Right forelimb (tissue), 1 donor: ENCODE data around the gene NIP7.
"Not testable (repeated sequence)": the region's sequence is repeated elsewhere in the genome, so short reads cannot be mapped to it uniquely, and the experiment has no call there.

Experiments used
- DNase-seq: peaks from one replicate; pipeline ENCODE4 v3.0.0-alpha.2; 2018

The NIP7 gene

DNA sequence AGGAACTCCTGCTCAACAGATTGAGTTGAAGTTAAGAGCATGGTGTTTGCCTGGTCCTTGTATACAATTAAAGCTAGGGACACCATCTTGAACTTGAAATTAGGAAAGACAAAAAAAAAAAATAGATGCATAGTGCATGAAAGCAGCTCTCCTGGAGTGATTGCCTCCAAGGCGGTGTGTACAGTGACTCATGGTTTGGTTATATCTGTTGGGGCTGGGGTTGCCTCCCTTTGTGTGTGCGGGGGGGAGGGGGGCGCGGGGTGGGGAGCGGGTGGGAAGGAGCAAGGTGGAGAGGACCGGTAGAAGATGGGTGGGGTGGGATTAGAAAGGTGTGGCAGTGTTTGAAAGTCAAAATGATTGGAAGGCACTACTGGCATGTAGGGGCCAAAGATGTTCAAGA lies 8.7 kb downstream of the NIP7 start:
- DNase-seq: no peak

DNA sequence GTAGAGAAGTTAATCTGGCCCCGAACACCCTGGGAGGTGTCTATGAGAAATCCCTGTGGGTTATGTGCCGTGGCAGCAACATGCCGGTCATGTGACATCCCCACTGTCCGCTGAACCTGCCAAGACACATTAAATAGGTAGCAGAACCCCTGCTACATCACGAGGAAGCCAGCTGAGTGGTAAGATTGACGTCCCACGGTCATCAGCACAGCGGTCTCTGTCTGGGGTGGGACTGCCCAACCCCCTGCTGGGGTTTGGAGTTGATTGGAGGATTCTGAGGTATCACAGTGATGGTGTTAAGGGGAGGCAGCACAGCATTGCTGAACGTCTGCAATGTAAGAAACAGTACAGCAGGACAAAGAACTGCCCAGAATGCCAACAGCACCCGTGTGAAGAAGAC lies 10.0 kb downstream of the NIP7 start:
- no peak for DNase-seq

DNA sequence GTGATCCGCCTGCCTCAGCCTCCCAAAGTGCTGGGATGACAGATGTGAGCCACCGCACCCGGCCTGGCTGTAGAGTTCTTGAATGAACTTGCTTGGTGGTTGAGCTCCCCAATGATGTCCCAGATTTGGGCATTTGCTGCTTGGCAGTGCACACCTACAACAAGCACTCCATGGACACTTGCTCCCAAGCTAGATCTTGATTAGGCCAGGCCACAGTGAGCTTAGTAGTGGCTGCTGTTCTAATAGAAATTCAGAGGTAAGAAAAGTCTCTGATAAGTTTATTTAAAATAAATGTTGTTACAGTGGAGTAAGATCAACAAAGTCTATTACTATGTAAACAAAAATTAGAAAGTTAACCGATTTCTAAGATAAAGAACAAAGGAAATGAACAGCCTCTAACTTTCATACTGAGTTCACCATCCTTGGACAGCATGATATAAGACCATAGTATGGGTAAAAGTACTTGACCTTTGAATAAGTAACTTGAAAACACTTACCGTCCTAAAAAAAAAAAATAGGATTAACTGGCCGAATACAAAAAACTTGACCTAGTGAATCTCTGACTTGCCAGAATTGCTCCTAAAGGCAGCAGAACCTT lies 11.1 kb downstream of the NIP7 start:
- no peak for DNase-seq

DNA sequence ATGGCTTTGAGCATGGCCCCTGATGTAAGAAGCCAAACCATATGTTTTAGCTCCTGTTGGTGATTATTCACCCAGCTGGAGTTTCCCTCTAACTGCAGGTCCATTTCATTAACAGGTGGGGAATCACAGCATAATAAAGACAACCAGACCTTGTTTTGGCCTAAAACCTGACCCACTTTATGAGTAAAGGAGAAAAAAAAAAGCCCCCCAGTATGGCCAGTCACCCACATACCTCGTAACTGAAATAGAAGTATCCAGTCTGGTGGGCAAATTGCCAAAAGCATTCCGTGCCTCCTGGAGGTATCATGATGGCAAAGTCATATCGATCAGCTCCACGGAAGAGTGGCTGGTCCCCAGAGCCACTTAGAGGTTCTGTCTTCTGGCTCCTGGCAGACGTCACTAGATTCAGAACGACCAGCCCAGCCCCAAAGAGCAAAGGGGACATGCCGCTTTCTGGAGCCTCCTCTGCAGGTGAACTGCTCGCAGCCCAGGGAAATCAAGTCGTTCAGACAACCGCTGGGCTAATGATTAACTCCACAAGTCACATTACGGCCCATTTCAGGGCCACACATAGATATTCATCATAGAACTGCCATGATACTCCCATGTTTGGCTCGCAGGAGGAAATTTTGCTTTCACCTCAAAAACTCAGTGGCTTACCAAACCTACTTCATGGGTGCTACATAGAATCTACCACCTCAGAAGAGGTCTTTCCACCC lies 11.9 kb downstream of the NIP7 start, which contains the start of gene TMED6:
TMED6 (minus strand) TSS at position 478 of the 719 bp plus-strand sequence; CDS start at position 445, 33 bp downstream.
- DNase-seq: no peak

DNA sequence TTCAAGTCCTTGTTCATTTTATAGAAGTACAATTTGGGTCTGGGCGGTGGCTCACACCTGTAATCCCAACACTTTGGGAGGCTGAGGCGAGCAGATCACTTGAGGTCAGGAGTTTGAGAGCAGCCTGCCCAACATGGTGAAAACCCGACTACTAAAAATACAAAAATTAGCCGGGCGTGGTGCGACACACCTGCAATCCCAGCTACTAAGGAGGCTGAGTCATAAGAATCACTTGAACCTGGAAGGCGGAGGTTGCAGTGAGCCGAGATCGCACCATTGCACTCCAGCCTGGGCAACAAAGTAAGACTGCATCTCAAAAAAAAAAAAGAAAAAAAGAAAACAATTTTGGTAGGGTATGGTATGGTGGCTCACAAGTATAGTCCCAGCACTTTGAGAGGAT lies 20.5 kb downstream of the NIP7 start:
- DNase-seq: not testable (repeated sequence)

DNA sequence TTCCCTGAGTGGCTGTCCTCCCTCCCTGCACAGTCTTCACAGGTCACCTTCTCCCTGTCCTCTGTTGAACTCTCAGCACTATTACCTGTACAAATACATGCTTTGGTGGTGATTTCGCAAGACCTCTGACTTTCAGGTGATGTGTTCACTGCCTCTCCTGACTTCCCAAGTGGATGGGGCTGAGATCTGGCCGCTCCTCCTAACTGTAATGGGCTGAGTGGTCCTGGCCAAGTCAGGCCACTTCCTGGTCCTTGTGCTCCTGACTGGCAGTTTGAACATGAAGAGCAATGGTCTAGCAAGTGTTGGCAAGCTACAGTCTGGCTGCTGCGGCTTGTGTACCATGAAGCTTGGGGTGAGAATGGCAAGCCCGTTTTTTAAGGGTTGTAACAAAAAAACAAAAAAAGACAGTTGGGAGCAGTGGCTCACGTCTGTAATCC lies 23.7 kb downstream of the NIP7 start:
- no peak for DNase-seq

DNA sequence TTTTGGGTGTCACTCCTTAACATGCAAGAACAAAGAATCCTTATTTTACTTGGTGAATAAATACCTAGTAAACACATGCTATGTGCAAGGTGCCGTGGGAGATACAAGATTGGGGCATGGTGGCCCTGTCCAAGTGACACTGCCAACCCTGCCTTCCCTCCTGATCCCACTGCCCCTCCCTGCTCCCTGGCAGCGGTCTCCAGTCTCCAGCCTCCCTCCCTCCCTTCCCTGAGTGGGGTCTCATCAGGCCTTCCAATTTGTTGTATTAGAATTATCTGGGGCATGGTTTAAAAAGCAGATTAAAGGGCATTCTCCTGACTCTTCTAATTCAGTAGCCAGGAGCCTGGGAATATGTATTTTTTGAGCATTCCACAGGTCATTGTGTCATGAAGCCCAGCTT lies 24.5 kb downstream of the NIP7 start:
- DNase-seq: no peak

DNA sequence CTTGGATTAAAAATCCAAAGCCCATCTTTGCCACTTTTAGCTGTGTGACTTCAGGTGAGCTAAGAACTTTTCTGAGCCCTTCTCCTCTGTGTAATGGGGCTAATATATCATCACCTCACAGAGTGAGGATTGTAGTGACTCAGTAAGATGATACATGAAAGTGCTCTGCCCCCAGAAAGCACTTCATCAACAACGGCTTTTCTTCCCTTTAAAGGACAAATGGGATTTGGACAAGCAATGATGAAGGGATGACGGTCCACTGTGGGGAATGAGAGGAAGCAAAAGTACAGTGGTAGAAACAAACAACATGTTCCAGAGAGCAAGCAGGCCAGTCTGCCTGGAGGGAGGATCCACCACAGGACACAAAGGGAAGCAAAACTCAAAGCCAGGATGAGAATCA lies 26.3 kb downstream of the NIP7 start:
- DNase-seq: no peak

DNA sequence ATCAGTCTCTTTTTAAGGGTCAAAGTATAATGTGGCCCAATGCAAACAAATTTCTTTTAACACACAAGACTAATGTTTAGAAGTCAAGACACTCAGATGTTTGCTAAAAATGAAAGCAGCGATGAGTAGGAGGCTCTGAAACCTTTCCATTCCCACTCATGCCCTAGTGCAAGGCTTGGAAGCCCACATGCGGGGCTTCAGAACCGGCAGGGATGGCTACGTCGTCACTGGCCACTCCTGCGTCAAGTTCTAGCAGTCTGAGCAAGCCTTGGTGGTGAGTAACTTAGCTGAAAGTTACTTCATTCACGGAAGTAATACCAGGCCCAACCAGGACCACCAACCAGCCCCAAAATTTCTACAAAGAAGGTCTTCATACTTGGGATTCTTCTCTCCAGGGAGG lies 26.9 kb downstream of the NIP7 start:
- no peak for DNase-seq

DNA sequence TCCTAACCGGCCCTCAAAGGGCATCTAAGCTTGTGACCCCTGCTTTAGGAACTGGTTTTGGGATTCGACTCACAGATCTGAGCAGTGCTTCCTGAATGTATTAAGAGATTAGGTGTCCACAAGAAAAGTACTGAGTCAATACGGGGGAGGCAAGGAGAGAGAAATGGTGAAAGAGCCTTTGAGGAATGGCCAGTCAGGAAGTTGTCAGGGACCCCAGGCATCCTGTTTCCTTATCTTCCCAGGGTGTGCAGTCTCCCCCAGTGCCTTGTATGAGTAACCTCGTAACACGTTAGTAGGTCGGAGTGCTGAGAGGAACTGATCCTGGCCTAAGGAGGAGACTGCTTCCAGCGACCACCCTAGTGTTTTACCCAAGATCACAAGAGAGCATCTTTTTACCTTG lies 28.4 kb downstream of the NIP7 start:
- DNase-seq: no peak

DNA sequence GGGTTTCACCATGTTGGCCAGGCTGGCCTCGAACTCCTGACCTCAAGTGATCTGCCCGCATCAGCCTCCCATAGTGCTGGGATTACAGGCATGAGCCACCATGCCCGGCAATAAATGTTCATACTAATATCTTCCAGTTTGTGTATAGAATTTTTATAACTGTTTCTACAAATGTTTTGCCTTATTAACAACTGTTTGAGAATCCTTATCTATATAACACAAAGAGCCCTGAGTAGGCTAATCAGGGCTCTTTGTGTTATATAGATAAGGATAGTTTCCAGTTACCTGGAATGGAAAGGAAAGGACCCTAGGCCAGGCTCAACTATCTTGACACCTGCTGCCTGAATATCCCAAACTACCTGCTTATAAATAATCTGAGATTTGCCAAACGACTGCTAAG lies 29.3 kb downstream of the NIP7 start:
- DNase-seq: no peak

DNA sequence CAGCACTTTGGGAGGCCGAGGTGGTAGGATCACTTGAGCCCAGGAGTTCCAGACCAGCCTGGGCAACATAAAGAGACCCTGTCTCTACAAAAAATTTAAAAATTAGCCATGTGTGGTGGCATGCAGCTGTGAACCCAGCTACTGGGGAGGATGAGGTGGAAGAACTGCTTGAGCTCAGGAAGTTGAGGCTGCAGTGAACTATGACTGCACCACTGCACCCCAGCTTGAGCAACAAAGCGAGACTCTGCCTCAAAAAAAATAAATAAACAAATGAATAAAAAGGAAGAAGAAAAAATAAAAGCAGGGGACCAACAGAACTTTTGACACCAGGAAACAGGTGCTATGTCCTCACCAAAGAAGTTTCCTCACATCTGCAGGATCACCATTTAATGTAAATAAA lies 32.0 kb downstream of the NIP7 start:
- DNase-seq: no peak

DNA sequence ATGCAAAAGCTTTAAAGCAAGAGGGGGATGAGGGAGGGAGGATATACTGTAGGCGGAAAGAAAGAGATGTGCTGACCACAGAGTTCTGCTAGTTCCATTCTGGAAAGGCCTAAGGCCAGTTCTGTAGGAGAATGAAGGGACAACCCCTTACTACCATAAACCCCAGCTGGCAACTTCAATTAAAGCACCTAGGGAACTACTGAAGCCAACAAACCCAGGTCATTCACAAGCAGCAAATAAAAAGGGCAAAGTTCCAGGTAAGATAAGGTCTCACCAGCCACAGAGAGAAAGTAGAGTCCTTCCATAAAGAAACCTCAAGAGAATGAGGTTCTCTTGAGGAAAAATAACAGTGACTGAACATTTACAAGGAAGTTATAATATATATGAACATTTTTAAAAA lies 33.4 kb downstream of the NIP7 start:
- DNase-seq: no peak

DNA sequence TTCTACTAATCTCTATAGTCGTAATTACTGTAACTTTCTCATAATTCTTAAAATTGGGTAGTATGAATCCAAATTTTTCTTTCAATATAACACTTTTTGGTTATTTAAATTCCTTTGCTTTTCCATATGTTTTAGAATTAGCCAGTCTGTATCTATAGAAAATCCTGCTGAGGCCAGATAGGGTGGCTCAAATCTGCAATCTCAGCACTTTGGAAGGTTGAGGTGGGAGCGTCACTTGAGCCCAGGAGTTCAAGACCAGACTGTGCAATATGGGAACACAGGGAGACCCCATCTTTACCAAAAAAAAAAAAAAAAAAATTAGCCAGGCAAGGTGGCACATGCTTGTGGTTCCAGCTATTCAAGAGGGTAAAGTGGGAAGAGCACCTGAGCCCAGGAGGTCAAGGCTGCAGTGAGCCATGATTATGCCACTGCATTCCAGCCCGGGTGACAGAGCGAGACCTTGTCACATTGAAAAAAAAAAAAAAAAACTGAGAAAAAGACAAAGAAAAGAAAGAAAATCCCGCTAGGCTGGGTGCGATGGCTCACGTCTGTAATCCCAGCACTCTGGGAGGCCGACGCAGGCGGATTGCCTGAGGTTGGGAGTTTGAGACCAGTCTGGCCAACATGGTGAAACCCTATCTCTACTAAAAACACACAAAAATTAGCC lies 37.0 kb downstream of the NIP7 start:
- no peak for DNase-seq

DNA sequence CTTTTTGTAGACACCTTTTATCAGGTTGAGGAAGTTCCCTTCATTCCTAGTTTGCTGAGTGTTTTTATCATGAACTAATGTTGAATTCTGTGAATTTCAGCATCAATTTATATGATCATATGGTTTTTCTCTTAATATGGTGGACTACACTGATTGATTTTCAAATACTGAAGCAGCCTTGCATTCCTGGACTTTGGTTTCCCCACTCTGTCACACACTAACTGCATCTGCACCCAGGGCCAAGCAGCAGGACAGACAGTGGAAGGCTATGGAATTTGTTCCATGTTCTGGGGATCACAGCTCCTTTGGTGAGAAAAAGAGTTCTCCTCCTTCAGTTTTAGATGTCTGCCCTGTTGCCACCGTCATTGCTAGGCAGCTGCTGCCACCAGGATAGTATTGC lies 38.5 kb downstream of the NIP7 start:
- no peak for DNase-seq

DNA sequence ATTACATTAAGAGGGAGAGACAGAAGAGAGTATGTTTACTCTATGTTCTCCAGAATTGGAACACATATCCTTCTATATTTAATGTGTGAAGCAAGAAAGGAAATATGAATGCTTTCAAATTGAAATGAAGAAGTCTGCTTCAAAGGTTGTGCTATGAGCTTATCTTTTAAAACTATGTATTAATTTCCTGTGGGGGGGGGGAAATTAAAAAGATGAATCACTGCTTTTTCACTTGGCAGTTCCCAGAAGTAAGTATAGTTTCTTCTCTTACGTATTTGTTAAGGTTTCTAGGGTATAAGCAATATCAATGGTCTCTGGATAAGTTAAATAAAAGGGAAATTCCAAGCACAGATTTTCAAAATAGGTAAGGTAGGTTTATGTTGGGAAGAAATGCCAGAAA lies 39.2 kb downstream of the NIP7 start:
- no peak for DNase-seq

DNA sequence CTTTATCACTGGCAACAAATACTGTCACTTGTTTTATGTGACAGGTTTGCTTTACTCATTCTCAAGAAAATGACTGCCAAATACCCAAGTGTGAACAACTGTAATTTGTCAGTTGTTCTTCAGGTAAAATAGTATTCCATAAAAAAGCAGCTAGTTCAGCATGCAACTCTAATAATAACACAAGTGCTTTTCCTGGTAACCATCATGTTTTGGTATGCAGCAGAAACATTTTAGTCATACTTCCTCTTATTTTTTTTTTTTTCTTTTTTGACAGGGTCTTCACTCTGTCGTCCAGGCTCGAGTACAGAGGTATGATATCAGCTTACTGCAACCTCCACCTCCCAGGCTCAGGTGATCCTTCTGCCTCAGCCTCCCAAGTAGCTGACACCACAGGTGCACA lies 41.7 kb downstream of the NIP7 start:
- no peak for DNase-seq

DNA sequence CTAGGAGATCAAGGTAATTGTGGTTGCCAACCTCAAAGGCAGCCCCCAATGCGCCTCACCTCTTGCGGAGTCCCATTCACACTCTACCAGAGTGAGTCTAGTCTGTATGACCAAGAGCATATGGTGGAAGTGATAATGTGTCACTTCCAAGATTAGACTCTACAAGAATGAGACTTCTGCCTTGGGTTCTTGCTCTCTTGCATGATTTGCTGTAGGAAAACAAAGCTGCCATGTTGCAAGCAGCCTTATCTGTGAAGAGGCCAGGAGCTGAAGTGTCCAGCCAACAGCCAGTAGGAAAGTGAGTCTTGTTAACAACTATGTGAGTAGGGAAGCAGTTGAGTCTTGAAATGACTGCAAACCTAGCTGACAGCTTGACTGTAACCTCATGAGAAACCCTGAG lies 42.8 kb downstream of the NIP7 start:
- DNase-seq: no peak

DNA sequence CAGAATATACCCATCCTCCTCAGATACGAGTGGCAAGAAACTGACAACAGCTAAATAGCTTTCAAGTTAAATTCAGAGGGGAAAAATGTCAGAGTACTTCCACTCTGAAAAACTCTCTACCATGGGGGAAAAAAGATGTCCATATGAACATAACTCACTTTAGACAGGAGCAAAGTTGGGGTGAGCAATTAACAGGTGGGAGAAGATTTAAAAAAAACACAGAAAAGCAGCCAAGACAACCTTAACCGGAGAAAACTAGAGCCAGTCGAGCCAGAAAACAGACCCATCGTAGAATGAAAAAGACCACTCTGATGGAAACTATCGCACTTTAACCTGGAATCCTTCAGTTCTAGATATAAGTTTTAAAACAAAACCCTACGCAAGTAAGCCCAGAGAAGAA lies 45.4 kb downstream of the NIP7 start:
- DNase-seq: no peak

DNA sequence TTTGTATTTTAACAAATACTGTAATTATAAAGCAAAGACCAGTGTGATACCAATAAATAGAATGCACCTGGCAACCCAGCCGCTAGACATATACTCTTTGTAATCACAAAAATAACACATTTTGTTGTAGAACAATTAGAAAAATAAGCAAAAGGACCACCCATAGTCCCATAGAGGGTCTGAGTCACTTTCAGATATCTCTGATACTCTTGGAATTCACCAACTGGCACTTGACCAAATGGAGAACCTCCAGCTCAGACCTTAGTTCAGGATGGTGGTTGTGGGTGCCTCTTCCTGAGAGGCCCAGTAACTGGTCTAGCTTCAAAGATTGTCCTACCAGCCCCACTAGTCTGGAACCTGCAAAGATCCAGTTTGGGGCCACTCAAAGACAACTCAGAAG lies 47.0 kb downstream of the NIP7 start:
- no peak for DNase-seq
